A673 (cell line): Measurements from ENCODE around the gene UCKL1. TPM values are rescaled to one million over a fixed set of nuclear protein-coding genes. Genes with fewer than 3 reads are reported as not detected.

Source experiments
- BruUV-seq: library from RNA; stranded (reverse); fragments of 400-500 nt; replicated peaks from 2 replicates; lab custom pipeline; 2021; lab: Mats Ljungman, UMichigan
- CTCF ChIA-PET: fragments of 300-600 bp; sonication (Branson Sonifier 250); formaldehyde crosslinking; loops from one replicate; lab custom pipeline; 2022; ENCODE audit warnings: antibody characterized with exemption; lab: Charles Lee
- POLR2A ChIA-PET: fragments of 300-600 bp; sonication (Branson Sonifier 250); formaldehyde crosslinking; loops from one replicate; lab custom pipeline; 2022; ENCODE audit warnings: antibody characterized with exemption; ENCODE audit not compliant: low non-redundant PET; lab: Charles Lee
- DNase-seq: peaks from one replicate; pipeline ENCODE4 v3.0.0-alpha.2; 2015; ENCODE audit warnings: low spot score
- H3K27ac ChIP-seq: fragments of 200-600 bp; sonication (generic); 2 replicates; pipeline ENCODE4 v1.5.1; 2016; ENCODE audit warnings: mixed run types, low read depth, mild to moderate bottlenecking, mixed read lengths, antibody characterized with exemption, low read length; ENCODE audit not compliant: poor library complexity, severe bottlenecking
- H3K27me3 ChIP-seq: fragments of 200-600 bp; sonication (generic); replicated peaks from 2 replicates; pipeline ENCODE4 v1.6.1; 2017; ENCODE audit warnings: mixed run types, low read depth, mild to moderate bottlenecking, mixed read lengths, antibody characterized with exemption, low read length; ENCODE audit not compliant: insufficient read depth, poor library complexity
- H3K36me3 ChIP-seq: fragments of 200-600 bp; sonication (generic); 2 replicates; pipeline ENCODE4 v1.6.1; 2016; ENCODE audit warnings: mixed run types, mild to moderate bottlenecking, mixed read lengths, antibody characterized with exemption, low read length; ENCODE audit not compliant: insufficient read depth, poor library complexity, severe bottlenecking
- H3K4me1 ChIP-seq: fragments of 200-600 bp; sonication (generic); 2 replicates; pipeline ENCODE4 v1.6.1; 2017; ENCODE audit warnings: mixed run types, mild to moderate bottlenecking, mixed read lengths, antibody characterized with exemption, low read length; ENCODE audit not compliant: insufficient read depth, poor library complexity, severe bottlenecking
- H3K4me3 ChIP-seq: fragments of 200-600 bp; sonication (generic); 2 replicates; pipeline ENCODE4 v1.5.1; 2016; ENCODE audit warnings: low read depth, mixed run types, mild to moderate bottlenecking, mixed read lengths, low read length; ENCODE audit not compliant: poor library complexity, severe bottlenecking
- H3K9me3 ChIP-seq: fragments of 200-600 bp; sonication (generic); 2 replicates; pipeline ENCODE4 v1.6.1; 2016; ENCODE audit warnings: mixed run types, low read depth, mild to moderate bottlenecking, mixed read lengths, antibody characterized with exemption, low read length; ENCODE audit not compliant: poor library complexity, severe bottlenecking
- EZH2 ChIP-seq: fragments of 200-600 bp; sonication (generic); IDR thresholded peaks from 2 replicates; pipeline ENCODE4 v1.6.1; 2017; ENCODE audit warnings: borderline replicate concordance, low read depth, mild to moderate bottlenecking, mixed read lengths, antibody characterized with exemption, low read length; ENCODE audit not compliant: poor library complexity, severe bottlenecking
- intact Hi-C: fragments of 100-400 bp; cut with micrococcal nuclease; formaldehyde crosslinking; loops from one replicate; pipeline ENCODE4 v1.10.0; 2022; ENCODE audit not compliant: unreplicated experiment
- total RNA-seq: library from RNA; stranded (reverse); gene quantifications from 2 replicates; pipeline ENCODE4 v1.2.3, GENCODE V29; 2021
- TF ChIP-seq, protein P1 (sequence below): fragments of 300-800, 200-600 bp; sonication (generic); conservative IDR thresholded peaks from 2 replicates; pipeline ENCODE4 v1.5.1; 2017; ENCODE audit warnings: low read depth, mild to moderate bottlenecking, antibody characterized with exemption, low read length, moderate library complexity, mixed read lengths

The UCKL1 gene
- total RNA-seq, 1 experiment from 2014 or later: 53.3 TPM

GRCh38 chr20:63955281-63955826, 862 bp downstream of the UCKL1 start:
- intact Hi-C loops: no loop called here
- H3K27ac ChIP-seq: peak overlapping the region; percentile 93
- H3K9me3 ChIP-seq: no peaks in the 10 kb centered on the region
- peaks cover 21% of the 10 kb centered on the region for H3K4me1 ChIP-seq
- BruUV-seq: no TSS peak
- POLR2A ChIA-PET: no interaction called here
- no peaks in the 10 kb centered on the region for H3K27me3 ChIP-seq
- DNase-seq: peak; percentile 44
- CTCF ChIA-PET: no interaction called here
- H3K36me3 ChIP-seq: no peaks in the 10 kb centered on the region
- peak overlapping the region; percentile 87 for H3K4me3 ChIP-seq
- TF ChIP-seq, protein P1, sequence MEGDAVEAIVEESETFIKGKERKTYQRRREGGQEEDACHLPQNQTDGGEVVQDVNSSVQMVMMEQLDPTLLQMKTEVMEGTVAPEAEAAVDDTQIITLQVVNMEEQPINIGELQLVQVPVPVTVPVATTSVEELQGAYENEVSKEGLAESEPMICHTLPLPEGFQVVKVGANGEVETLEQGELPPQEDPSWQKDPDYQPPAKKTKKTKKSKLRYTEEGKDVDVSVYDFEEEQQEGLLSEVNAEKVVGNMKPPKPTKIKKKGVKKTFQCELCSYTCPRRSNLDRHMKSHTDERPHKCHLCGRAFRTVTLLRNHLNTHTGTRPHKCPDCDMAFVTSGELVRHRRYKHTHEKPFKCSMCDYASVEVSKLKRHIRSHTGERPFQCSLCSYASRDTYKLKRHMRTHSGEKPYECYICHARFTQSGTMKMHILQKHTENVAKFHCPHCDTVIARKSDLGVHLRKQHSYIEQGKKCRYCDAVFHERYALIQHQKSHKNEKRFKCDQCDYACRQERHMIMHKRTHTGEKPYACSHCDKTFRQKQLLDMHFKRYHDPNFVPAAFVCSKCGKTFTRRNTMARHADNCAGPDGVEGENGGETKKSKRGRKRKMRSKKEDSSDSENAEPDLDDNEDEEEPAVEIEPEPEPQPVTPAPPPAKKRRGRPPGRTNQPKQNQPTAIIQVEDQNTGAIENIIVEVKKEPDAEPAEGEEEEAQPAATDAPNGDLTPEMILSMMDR: peak; percentile 35
- no peak for TF ChIP-seq EZH2

- ChIA-PET CTCF (interaction anchor here (0.8 kb wide), 1 partner anchor 20 kb away, joined by 3 read pairs; no protein-coding TSS in a partner anchor), POLR2A (no interaction called here)
- Histone ChIP-seq H3K36me3 (no peaks in the 10 kb centered on the region), H3K27ac (no peak overlapping the region), H3K4me1 (peaks cover 33% of the 10 kb centered on the region), H3K27me3 (no peaks in the 10 kb centered on the region), H3K9me3 (no peaks in the 10 kb centered on the region), H3K4me3 (no peak overlapping the region)
- TF ChIP-seq EZH2: no peak
- TF ChIP-seq, protein P1: no peak
- intact Hi-C loops: no loop called here
- BruUV-seq: no TSS peak
- DNase-seq: no peak
Measured at GRCh38 chr20:63953764-63954429, 2.3 kb downstream of the UCKL1 start.

- BruUV-seq: no TSS peak
- ChIA-PET CTCF (no interaction called here), POLR2A (no interaction called here)
- Histone ChIP-seq H3K4me3 (no peak overlapping the region), H3K27me3 (no peaks in the 10 kb centered on the region), H3K36me3 (no peaks in the 10 kb centered on the region), H3K4me1 (peaks cover 38% of the 10 kb centered on the region), H3K9me3 (no peaks in the 10 kb centered on the region), H3K27ac (no peak overlapping the region)
- no peak for TF ChIP-seq EZH2
- TF ChIP-seq, protein P1: no peak
- intact Hi-C loops: no loop called here
- no peak for DNase-seq
Measured at GRCh38 chr20:63952769-63953168, 3.4 kb downstream of the UCKL1 start.
